Embryonic facial prominence (tissue), 1 donor: ENCODE results near the gene ZBTB42.
"Not testable (repeated sequence)": the region's sequence is repeated elsewhere in the genome, so short reads cannot be mapped to it uniquely, and the experiment has no call there.

Experiments used
- DNase-seq: peaks from one replicate; pipeline ENCODE4 v3.0.0-alpha.2; 2016; ENCODE audit errors: extremely low spot score

Gene ZBTB42

GRCh38 chr14:104836171-104836935, 35.5 kb downstream of the ZBTB42 start:
- not testable (repeated sequence) for DNase-seq

- DNase-seq = no peak
Observed at GRCh38 chr14:104841730-104842129, 40.8 kb downstream of the ZBTB42 start.

- no peak for DNase-seq
Observed at GRCh38 chr14:104843006-104843405, 42.1 kb downstream of the ZBTB42 start.

- DNase-seq = no peak
Observed at GRCh38 chr14:104843442-104844305, 42.8 kb downstream of the ZBTB42 start.

GRCh38 chr14:104844306-104845032, 43.6 kb downstream of the ZBTB42 start:
- no peak for DNase-seq

GRCh38 chr14:104845033-104845666, 44.2 kb downstream of the ZBTB42 start:
- no peak for DNase-seq

GRCh38 chr14:104845834-104846441, 45.0 kb downstream of the ZBTB42 start:
- no peak for DNase-seq

- DNase-seq = no peak
Observed at GRCh38 chr14:104852280-104852663, 51.4 kb downstream of the ZBTB42 start.
